HG03045 (cell line): ENCODE results near the gene EDC4.
"Not testable (repeated sequence)": the region's sequence is repeated elsewhere in the genome, so short reads cannot be mapped to it uniquely, and the experiment has no call there.

Experiments used
- ATAC-seq: cut with Tn5 transposase; IDR thresholded peaks from one replicate; pipeline ENCODE4 v1.9.1; 2021; ENCODE audit warnings: mild to moderate bottlenecking, moderate library complexity; ENCODE audit not compliant: unreplicated experiment

Gene EDC4

DNA sequence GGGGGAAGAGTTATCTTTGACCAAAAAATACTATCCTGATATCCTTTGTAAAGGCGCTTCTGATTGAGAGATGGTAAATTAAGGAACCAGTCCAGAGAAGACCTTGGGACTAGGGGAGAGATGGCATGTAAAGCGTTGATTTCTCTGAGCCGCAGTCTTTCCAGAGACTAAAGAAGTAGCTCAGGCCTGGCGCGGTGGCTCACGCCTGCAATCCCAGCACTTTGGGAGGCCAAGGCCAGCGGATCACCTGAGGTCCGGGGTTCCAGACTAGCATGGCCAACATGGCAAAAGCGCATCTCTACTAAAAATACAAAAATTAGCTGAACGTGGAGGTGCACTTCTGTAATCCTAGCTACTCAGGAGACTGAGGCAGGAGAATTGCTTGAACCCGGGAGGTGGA lies 24.7 kb upstream of the EDC4 start:
- no peak for ATAC-seq

DNA sequence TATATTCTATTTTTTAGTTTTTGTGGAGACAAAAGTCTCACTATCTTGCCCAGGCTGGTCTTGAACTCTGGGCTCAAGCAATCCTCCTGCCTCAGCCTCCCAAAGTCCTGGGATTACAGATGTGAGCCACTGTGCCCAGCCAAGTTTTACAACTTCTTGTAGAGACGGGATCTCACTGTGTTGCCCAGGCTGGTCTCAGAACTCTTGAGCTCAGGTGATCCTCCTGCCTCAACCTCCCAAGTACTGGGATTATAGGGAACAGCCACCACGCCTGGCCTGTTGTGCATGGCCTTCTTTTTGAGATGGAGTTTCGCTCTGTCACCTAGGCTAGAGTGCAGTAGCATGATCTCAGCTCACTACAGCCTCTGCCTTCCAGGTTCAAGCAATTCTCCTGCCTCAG lies 19.2 kb upstream of the EDC4 start:
- ATAC-seq: no peak

DNA sequence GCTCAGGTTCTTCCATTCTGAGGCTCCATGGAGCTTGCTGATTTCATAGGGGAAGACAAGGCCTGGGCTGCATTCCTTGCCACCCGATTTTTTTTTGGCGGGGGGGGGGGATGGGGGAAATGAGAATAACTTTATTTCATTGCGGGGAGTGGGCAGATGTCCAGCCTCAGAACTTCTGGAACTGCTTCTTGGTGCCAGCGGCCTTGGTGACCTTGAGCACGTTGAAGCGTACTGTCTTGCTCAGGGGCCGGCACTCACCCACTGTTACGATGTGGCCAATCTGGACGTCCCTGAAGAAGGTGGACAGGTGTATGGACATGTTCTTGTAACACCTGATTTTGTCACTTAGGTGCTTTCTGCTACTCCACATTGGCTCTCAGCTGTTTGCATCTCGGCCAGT lies 17.1 kb upstream of the EDC4 start:
- no peak for ATAC-seq

DNA sequence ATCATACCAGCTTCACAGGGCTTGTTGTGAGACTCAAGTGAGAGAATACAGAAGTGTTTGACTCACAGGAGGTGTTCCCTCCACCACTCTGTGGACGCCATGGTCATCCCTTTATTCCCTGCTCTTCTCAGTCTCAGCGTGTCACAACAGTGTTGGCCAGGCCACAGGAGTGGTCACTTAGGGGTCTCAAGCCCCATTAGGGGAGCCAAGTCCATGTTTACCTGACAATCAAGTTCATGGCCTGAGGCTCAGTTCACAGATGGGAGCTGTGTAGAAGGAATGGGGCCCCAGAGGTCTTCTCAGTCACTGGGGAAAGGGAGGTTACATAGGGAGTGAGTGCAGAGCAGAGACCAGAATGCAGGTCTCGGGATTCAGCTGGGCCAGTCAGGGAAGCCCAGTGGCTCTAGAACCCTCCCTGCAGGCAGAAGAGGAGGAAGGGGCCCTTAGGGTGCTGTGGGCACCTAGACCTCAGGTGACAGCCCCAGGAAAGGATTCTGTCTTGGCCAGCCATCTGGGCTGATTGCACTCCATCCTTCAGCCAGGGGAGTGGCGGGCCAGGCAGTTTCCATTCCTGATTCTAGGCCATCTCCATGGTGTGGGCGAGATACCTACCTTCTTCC lies 15.8 kb upstream of the EDC4 start:
- ATAC-seq: no peak

DNA sequence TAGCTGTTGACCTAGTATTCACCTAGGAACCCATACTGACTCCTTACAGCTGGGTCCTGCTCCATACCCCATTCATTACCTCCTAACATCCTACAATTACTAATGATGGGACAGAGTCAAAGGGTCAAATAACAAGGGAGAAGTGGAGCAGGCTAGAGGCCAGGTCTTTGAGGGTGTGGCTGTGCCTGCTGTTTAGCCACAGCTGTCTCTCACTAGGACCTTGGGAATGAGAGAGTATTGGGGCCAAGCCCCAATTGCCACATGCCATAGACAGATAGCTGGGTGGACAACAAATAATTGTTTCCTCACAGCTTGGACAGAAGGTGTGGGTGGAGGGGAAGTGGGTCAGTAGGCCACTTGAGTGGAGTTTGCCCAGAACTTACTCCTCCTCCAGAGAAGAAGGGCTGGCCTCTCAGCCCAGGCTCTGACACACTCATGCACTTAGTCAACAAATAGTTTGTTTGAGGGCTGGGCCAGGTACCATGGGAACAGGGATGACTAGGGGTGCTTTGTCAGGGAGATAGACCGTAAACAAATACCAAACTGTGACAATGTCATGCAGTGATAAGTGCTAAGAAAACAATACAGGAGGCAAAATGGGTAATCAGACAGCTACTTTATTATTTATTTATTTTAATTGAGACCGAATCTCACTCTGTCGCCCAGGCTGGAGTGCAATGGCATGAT lies 15.2 kb upstream of the EDC4 start:
- ATAC-seq: no peak

DNA sequence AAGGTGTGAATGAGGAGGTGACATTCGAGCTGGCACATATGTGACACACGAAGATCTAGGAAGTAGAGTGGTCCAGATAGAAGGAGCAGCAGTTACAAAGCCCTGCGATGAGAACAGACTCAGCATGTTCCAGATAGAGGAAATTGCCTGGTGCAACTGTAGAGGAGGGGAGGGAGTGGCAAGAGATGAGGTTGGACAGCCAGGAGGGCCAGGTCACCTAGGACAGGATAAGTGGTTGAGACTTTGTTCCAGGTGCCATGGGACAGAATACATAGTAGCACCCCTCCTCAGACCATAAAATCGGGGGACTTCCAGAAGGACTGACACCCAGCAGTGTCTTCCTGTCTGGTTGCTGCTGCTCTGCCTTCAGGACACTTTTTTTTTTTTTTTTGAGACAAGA lies 14.4 kb upstream of the EDC4 start:
- ATAC-seq: no peak

DNA sequence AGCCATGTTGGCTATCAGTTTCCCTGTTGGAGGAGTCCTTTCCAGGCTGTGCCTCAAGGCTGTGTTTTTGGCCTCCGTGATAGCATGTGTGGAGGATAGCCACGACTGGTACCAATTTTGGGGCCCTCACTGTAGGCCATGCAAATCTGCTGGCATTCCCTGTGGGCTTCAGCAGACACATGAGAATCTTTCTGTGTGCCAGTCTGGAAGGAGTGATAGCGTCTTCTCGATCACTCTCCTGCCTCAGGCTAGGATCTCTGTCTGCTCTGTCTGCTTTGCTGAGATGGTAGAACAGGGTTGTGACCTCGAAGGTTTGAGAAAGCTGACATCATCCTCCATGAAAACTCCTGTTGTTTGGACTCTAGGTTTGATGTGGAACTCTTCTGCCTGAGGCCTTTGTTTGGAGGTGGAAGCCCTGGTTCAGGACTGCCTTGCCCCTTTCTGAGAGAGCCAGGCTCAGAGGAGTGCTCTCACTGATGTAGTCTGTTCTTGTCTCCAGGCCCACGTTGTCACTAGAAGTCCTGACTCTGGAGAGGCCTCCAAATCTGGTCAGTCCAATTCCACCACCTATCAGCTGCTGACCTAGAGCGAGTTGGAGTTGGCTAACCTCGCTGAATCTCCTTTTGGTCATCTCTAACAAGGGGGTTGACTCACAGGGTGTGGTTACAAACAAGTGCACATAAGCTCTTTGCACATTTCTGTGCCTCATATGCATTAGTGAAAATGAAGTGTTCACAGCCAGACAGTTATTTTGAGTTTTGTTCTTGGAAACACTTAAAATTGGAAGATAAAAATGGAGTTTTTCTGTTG lies 12.1 kb upstream of the EDC4 start:
- ATAC-seq: no peak

DNA sequence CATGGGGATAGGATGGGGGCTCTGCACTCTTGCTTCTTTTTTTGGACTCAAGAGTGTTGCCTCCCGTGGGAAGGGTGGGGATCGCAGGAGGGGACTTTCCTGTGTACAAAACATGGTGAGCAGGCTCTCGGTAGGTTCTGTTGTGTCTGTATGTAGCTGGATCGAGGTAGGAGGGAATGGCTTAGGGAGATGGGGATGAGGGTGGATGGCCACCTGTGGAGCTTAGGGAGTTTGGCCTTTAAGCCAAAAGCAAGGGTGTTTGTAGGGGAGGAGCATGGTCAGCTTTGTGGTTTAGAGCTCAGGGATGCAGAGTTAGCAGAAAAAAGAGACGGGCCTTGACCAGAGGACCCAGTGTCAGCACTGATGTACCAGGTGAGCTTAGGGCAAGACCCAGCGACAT lies 11.0 kb upstream of the EDC4 start:
- ATAC-seq: no peak

DNA sequence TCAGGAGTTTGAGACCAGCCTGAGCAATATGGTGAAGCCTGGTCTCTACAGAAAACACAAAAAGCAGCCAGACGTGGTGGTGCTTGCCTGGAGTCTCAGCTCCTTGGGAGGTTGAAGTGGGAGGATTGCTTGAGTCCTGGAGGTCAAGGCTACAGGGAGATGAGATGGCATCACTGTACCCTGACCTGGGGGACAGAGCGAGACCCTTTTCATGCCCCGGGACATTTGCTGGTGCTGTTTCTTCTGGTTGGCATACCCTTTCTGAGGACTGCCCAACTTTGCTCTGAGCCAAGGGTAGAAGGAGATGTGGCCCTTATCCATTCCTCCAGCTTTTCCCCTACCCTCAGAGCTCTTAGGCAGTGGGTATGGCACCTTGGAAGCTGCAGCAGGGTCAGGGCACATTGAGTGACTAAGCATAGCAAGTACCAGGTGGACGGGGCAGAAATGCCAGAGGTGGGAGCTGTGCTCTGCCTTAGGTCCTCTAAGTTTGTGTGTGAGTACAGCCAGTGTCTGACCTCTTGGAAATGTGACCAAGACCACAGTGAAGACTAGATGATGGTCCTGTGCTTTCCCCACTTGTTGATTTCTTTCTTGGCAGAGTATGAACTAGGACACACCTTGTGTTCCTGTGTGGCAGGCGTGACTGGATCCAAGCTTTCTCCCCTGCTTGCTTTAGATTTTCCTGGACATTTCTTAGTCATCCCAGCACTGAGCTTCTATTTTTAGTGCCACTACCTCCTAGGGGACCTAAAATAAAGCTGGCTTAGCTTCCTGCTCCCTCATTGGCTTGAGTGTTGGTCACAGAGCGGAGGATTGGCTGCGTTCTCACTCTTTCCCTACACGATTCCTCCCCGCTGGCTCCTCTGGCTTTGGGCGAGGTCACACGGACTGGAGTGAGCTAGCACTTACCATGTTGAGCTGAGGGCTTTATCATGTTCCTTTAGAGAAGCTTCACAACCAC lies 9.9 kb upstream of the EDC4 start:
- ATAC-seq: no peak

DNA sequence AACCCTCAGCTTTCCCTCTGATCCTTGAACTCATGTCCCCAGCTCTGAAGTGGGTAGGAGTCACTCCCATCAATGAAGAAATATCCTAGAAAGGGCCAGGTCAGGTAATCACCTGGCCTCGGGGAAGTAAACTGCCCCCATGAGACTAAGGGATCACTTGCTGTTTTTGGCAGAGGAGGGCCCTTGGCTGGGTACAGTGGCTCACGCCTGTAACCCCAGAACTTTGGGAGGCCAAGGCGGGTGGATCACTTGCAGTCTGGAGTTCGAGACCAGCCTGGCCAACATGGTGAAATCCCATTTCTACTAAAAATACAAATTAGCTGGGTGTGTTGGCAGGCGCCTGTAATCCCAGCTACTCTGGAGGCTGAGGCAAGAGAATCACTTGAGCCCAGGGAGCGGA lies 8.8 kb upstream of the EDC4 start:
- not testable (repeated sequence) for ATAC-seq

DNA sequence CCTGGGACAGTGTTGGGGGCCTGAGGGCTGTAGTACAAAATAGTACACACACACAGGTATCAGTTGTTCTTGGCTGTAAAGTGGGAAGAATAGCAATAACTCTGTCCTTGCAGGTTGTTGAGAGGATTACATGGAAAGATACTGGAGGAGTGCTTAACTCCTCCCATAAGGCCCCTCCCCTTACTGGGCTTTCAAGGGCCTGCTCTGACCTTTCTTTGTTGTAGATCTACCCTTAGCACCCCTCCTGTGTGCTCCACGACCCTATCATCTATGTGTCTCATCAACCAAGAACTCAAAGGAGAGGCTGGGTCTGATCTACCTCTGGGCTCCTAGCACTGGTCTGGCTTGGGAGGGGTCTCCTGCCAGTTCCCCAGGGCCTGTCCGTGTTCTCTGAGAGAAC lies 8.3 kb upstream of the EDC4 start:
- no peak for ATAC-seq

DNA sequence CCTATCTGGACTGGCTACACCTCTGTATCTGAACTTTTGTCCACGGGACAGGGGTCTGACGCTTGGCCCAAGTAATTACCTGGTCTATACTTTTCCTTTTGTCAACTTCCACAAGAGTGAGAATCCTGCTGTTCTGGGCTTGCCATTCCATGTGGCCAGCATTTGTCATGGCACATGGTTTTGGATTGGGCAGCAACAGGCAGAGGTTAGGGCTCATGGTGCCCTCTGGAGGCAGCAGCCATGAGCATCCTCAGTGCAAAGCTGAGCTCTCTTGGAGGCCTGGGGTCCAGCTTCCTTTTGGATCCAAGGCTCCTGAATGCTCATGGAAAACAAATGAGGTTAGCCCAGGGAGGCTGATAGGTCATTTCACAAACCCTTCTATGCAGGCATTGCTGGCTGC lies 7.5 kb upstream of the EDC4 start:
- no peak for ATAC-seq

DNA sequence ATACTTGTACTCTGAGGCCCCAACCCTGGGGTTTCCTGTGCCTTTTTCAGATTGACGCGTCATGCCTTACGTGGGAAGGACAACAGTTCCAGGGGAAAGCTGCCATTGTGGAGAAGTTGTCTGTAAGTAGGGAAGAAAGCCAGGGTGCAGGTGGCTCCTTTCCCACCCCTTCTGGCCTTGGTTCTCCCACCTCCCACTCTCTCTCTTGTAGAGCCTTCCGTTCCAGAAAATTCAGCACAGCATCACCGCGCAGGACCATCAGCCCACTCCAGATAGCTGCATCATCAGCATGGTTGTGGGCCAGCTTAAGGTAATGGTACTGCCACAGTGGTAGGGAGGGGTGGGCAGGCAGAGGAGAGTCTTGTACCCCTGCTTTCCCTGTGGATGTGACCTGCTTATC lies 4.6 kb upstream of the EDC4 start:
- no peak for ATAC-seq

DNA sequence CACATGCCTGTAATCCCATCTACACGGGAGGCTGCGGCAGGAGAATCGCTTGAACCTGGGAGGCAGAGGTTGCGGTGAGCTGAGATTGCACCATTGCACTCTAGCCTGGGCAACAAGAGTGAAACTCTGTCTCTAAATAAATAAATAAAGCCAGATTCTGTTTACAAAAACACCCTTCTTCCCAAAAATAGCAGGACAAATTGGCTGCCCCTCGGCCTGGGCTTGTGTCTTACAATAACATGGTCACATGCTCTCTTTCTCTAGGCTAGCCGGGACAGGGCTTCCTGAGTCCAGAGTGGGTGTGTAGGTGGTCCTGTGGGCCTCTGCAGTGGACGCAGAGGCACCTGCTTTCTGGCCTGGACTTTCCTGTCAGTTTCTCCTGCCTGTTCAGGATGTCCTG lies 3.2 kb upstream of the EDC4 start:
- ATAC-seq: no peak

DNA sequence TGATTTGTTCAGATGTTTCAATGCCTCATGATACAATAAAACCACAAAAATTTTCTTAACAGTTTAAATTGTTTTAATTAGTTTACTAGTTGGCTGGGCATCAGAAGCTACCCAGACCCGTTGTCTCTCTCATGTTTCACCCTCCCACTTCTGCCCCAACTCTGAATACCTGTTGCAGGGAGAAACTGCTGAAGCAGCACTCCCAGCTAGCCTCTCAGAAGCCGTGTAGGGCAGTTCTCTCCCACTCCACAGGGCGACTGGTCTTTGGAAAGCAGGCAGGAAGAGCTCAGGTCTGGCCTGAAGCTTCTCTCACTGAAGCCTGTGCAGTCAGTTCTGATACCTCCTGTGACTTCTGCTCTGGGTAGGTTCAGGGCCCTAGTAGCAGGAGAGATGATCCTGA lies 1.6 kb upstream of the EDC4 start:
- ATAC-seq: no peak

DNA sequence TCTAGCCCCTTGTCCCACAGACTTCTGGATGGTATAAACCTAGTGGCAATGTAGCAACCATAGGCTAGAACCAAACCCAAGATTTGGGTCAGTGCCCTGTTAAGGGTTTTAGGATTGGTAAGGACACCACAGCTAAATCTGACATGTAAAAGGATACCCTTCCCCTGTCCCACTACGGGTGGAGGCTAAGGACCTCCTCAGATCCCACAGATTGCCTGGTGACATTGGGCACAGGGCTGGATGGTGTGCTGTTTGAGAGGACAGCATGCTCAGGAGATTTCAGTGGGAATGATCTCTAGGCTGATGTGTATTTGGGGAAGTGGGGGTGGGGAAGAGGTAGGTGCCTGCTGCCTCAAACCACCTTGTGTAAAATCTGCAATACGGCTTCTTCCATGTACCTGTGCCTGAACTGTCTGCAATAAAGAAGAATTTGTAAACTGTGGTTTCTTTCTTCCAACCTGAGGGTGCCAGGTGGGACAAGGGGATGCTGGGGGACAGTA lies 671 bp upstream of the EDC4 start:
- no peak for ATAC-seq

DNA sequence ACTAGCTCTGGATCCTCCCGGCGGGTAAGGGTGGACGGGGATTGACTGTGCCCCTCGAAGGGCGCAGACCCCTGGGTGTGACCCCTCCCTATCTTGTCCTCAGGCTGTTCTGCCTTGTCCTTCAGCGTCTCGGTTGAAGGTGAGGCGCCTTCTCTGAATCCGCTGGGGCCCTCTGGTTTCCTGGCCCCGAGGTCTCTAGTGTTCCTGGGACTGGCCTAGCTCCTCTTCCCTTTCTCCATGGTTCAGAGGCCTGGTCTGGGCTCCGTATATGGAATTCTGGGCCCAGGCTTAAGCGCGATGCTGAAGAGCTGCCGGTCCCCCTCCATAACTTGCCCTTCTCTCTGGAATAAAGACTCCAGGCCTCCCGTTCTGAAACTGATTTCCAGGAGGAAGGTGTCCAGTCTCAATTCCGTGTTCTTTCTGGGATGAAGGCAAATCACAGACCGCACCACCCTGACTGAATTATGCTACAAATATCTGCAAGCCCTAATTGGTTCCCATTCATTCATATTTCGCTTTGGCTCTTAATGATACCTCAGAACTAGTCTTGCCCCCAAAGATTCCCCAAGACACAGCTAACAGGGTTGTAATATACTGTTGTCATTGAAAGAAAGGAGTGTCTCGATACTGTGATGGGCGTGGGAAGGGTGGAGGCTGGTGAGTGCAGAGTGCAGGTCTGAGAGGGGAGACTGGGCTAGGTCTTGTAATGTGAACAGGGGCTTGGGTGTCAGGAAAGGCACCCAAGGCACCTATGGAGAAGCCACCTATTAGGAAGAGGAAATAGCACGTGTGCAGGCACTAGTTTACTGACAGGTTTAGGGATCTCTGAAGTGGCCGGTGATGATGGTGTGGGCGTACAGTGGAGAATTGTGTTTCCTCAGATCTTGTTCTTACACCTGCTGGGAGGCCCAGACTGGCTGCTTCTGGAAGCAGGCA lies 851 bp downstream of the EDC4 start:
- peak; percentile 9 for ATAC-seq

DNA sequence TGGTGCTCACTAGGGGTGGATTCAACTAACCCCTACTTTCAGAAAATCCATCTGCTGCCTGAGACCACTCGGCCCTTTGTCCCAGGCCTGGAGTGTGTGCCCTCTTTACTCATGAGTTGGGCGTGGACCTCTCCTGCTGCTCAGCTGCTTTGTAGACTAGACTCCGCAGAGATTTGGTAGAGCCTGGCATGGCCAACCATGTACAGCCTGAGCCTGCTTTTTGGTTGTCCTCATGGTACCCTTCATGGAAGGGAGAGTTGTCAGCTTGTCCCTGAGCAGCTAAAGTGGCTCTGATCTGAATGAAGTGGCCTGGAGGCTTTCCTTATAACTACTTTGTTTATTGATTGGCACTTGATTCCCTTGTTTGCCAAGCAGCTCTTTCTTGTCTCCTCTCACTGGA lies 1.5 kb downstream of the EDC4 start:
- no peak for ATAC-seq

DNA sequence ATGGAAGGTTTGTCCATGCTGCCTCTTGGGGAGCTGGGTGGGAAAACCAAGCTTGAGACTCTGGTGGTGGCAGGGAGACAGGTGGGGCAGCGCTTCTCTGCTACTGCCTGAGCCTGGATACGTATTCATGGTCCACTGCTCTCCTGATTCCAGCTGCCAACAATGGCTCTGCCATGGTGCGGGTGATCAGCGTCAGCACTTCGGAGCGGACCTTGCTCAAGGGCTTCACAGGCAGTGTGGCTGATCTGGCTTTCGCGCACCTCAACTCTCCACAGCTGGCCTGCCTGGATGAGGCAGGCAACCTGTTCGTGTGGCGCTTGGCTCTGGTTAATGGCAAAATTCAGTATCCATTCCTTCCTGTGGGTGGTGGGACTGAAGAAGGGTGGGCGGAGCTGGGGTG lies 4.2 kb downstream of the EDC4 start:
- ATAC-seq: no peak

DNA sequence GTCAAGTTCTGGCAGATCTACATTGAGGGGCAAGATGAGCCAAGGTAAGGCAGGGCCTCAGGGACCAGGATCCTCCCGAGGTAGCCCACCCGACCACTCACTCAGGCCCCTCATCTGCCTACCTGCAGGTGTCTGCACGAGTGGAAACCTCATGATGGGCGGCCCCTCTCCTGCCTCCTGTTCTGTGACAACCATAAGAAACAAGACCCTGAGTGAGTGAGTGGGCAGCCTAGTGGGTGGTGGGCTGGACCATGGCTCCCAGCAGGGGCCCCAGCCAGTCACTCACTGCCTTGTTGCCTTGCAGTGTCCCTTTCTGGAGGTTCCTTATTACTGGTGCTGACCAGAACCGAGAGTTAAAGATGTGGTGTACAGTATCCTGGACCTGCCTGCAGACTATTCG lies 5.4 kb downstream of the EDC4 start:
- ATAC-seq: no peak
